KMS-11 (cell line): ENCODE measurements around the gene FLNB.

ENCODE experiments used
- H2AFZ ChIP-seq: fragments of 200-600 bp; sonication (generic); 2 replicates; pipeline ENCODE4 v1.6.1; 2016; ENCODE audit warnings: antibody characterized with exemption, mixed run types, low read depth
- H3K27ac ChIP-seq: fragments of 200-600 bp; sonication (generic); 2 replicates; pipeline ENCODE4 v1.6.1; 2016; ENCODE audit warnings: mild to moderate bottlenecking, mixed run types
- H3K27me3 ChIP-seq: fragments of 200-600 bp; sonication (generic); 2 replicates; pipeline ENCODE4 v1.6.1; 2017; ENCODE audit warnings: mild to moderate bottlenecking, low read depth, mixed run types, moderate library complexity; ENCODE audit not compliant: insufficient read depth
- H3K36me3 ChIP-seq: fragments of 200-600 bp; sonication (generic); 2 replicates; pipeline ENCODE4 v1.6.1; 2017; ENCODE audit warnings: mild to moderate bottlenecking, mixed run types; ENCODE audit not compliant: insufficient read depth
- H3K4me1 ChIP-seq: fragments of 200-600 bp; sonication (generic); 2 replicates; pipeline ENCODE4 v1.6.1; 2016; ENCODE audit warnings: mild to moderate bottlenecking, low read depth, mixed run types; ENCODE audit not compliant: poor library complexity, severe bottlenecking
- H3K4me2 ChIP-seq: fragments of 200-600 bp; sonication (generic); 2 replicates; pipeline ENCODE4 v1.7.0; 2016; ENCODE audit warnings: mild to moderate bottlenecking, mixed run types
- H3K4me3 ChIP-seq: fragments of 200-600 bp; sonication (generic); IDR thresholded peaks from 2 replicates; pipeline ENCODE4 v1.6.1; 2017; ENCODE audit warnings: low read depth, low read length, mixed read lengths; ENCODE audit not compliant: insufficient read depth
- H3K79me2 ChIP-seq: fragments of 200-600 bp; sonication (generic); 2 replicates; pipeline ENCODE4 v1.6.1; 2016; ENCODE audit warnings: low read depth, mixed run types; ENCODE audit not compliant: insufficient read depth
- H3K9ac ChIP-seq: fragments of 200-600 bp; sonication (generic); 2 replicates; pipeline ENCODE4 v1.6.1; 2016; ENCODE audit warnings: mild to moderate bottlenecking, mixed run types
- H4K20me1 ChIP-seq: fragments of 200-600 bp; sonication (generic); 2 replicates; pipeline ENCODE4 v1.6.1; 2016; ENCODE audit warnings: mild to moderate bottlenecking, mixed run types; ENCODE audit not compliant: insufficient read depth
- TF ChIP-seq, protein P1 (sequence below): fragments of 200-600 bp; sonication (generic); conservative IDR thresholded peaks from 2 replicates; pipeline ENCODE4 v1.6.1; 2017; ENCODE audit warnings: low read depth, mild to moderate bottlenecking, antibody characterized with exemption, low read length, moderate library complexity, mixed read lengths

The FLNB gene

GRCh38 chr3:57972531-57973111 lies 35.6 kb upstream of the FLNB start:
- H3K79me2 ChIP-seq = no peaks in the 10 kb centered on the region
- H3K4me1 ChIP-seq = no peaks in the 10 kb centered on the region
- TF ChIP-seq, protein P1, sequence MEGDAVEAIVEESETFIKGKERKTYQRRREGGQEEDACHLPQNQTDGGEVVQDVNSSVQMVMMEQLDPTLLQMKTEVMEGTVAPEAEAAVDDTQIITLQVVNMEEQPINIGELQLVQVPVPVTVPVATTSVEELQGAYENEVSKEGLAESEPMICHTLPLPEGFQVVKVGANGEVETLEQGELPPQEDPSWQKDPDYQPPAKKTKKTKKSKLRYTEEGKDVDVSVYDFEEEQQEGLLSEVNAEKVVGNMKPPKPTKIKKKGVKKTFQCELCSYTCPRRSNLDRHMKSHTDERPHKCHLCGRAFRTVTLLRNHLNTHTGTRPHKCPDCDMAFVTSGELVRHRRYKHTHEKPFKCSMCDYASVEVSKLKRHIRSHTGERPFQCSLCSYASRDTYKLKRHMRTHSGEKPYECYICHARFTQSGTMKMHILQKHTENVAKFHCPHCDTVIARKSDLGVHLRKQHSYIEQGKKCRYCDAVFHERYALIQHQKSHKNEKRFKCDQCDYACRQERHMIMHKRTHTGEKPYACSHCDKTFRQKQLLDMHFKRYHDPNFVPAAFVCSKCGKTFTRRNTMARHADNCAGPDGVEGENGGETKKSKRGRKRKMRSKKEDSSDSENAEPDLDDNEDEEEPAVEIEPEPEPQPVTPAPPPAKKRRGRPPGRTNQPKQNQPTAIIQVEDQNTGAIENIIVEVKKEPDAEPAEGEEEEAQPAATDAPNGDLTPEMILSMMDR = no peak
- no peaks in the 10 kb centered on the region for H3K27me3 ChIP-seq
- H3K27ac ChIP-seq = no peak overlapping the region
- no peak overlapping the region for H3K9ac ChIP-seq
- H4K20me1 ChIP-seq = no peaks in the 10 kb centered on the region
- no peak overlapping the region for H2AFZ ChIP-seq
- H3K4me3 ChIP-seq = no peak overlapping the region
- H3K4me2 ChIP-seq = no peak overlapping the region
- no peaks in the 10 kb centered on the region for H3K36me3 ChIP-seq

DNA sequence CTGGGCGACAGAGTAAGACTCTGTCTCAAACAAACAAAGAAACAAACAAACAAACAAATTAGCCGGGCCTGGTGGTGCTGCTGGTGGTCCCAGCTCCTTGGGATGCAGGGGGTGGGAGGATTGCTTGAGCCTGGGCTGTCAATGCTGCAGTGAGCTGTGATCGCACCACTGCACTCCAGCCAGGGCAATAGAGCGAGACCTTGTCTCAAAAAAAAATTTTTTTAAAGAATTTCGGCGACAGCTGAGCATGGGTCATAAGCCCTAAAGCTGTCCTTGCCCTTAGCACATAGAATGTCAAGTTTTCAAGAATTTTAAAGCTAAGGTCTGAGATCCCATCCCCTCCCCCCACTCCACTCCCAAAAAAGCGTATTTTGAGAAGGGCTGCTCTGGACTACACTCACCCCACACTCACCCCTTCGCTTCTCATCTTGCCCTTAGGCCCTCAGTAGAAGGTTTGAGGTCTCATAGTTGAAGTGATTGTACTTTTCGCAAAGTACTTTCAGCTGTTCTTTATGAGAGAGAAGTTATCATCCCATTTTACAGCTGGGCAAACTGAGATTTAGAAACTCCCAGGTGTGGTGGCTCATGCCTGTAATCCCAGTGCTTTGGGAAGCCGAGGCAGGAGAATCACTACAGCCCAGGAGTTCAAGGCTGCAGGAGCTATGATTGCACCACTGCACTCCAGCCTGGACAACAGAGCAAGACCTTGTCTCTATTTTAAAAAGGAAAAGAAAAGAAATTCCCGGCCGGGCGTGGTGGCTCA lies 34.3 kb upstream of the FLNB start:
- Histone ChIP-seq H3K27me3 (no peaks in the 10 kb centered on the region), H2AFZ (no peak overlapping the region), H3K36me3 (no peaks in the 10 kb centered on the region), H4K20me1 (no peaks in the 10 kb centered on the region), H3K79me2 (no peaks in the 10 kb centered on the region), H3K4me3 (no peak overlapping the region), H3K9ac (no peak overlapping the region), H3K4me2 (no peak overlapping the region), H3K27ac (no peak overlapping the region), H3K4me1 (no peaks in the 10 kb centered on the region)
- TF ChIP-seq, protein P1 = no peak

GRCh38 chr3:57974796-57975388 lies 33.3 kb upstream of the FLNB start:
- TF ChIP-seq, protein P1 = no peak
- no peaks in the 10 kb centered on the region for H4K20me1 ChIP-seq
- H3K79me2 ChIP-seq = no peaks in the 10 kb centered on the region
- no peaks in the 10 kb centered on the region for H3K4me1 ChIP-seq
- H3K4me3 ChIP-seq = no peak overlapping the region
- H3K4me2 ChIP-seq = no peak overlapping the region
- H3K9ac ChIP-seq = no peak overlapping the region
- H3K36me3 ChIP-seq = no peaks in the 10 kb centered on the region
- no peaks in the 10 kb centered on the region for H3K27me3 ChIP-seq
- no peak overlapping the region for H3K27ac ChIP-seq
- H2AFZ ChIP-seq = no peak overlapping the region

DNA sequence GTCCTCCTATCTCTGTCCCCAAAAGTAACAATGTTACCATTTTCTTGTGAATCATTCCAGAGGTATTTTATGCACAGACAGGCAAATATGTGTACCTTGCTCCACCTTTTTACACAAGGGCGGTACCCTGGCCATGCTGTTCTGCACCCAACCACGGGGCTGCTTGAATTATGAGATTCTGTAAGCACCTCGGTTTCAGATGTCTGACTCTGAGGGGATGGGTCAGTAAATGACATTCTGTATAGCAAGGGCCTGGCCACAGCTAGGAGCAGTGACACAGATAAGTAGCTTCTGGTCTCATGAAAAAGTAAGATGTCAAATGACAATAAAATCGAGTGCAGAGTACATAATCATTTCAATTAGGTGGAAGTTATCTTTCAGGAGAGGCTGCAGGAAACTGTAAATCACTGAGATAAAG lies 30.4 kb upstream of the FLNB start:
- H3K4me3 ChIP-seq = no peak overlapping the region
- no peaks in the 10 kb centered on the region for H3K4me1 ChIP-seq
- no peak overlapping the region for H3K27ac ChIP-seq
- no peak overlapping the region for H3K9ac ChIP-seq
- H3K27me3 ChIP-seq = no peaks in the 10 kb centered on the region
- H3K36me3 ChIP-seq = no peaks in the 10 kb centered on the region
- H3K79me2 ChIP-seq = no peaks in the 10 kb centered on the region
- TF ChIP-seq, protein P1 = no peak
- H4K20me1 ChIP-seq = no peaks in the 10 kb centered on the region
- H3K4me2 ChIP-seq = no peak overlapping the region
- H2AFZ ChIP-seq = no peak overlapping the region
